Cerebellar nuclear complex (tissue), 1 donor: Measurements from ENCODE around the gene CMSS1.
"Not testable (repeated sequence)": the region's sequence is repeated elsewhere in the genome, so short reads cannot be mapped to it uniquely, and the experiment has no call there.

Source experiments
- DNase-seq, 2 experiments: peaks; one replicate each; lab custom pipeline; 2025; lab: John Stamatoyannopoulos, UW

Gene CMSS1

DNA sequence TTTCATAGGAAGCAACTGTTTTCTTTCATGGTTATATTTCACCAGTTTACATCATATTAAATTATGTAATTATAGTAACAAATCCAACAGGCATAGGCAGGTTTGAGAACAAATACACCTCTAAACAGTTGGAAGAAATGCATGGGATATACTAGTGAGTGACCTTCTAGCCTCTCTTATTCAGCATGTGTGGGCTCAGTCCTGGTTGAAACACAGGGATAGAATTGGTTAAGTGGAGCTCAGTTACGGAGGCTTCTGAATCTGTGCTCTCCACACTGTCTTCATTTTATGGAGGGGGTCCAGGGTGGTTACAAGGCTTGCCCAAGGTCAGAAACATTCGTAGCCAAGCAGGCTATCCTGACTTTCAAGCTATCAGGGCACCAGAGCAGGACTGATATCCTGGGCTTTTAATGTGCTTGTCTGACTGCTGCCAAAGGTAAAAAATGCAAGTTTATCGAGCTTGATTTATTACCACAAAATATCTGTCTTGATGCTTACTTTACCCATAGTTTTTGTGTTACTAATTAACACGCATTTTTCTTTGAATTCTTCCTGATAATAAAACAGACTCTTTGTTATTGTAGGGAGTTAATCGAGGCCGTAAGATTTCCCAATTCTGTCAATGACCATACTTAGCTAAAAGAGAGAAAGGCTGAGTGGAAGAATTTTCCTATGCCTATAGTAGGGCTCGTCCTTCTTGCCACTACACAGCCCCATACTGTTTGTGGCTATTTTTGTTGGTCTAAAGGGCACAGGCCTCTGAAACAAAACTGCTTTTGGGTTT is 207.1 kb downstream of the CMSS1 start:
- DNase-seq = no peak

DNA sequence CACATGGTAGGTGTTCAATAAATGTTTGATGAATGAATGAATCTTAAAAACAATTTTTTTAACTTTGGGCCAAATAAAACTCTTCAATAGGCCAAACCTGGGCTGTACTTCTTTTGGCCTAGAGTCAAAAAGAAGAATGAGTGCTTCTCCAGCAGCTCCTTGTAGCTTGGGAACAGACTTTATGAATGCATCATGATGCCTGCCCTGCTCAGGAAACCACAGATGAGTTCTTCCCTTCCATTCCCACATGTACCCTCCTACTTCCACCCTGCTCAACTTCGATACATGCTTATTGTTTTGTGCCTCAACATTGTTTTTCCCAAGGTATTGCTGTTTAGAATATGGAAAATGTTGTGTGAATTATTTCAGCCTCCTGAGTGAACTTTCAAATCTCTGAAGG is 209.7 kb downstream of the CMSS1 start:
- no peak for DNase-seq

DNA sequence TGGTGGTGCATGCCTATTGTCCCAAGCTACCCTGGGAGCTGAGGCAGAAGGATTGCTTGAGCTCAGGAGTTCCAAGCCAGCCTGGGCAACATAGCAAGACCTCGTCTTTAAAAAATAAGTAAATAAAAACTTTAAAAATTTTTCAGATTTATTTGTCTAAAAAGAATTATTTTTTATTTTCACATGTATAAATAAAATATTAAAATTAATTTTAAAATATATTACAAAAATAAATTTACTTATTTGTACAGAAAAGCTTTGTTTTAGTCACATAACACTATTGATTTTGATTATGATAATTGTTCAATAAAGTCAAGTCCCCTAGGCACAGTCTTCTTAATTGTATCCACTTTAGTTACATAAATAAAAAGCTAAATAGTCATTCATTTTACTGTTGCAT is 211.4 kb downstream of the CMSS1 start:
- DNase-seq = no peak

DNA sequence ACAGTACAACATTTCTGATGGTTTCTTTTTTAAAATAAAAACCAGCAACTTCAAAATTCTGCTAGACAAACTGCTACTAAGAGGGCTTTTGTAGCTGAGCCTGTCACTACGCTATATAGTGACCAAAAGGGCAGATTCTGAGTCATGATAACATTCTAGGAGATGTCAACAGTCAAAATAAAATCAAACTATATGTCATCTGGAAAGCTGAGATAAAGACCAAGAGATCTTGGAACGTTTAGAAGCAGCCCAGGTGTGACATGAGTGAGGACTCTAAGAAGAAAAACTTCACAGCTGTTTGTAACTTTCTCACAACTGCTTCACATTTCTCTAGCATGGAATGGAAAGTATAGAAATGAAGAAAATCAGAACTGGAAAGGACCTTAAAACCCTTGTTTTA is 212.0 kb downstream of the CMSS1 start:
- no peak for DNase-seq

DNA sequence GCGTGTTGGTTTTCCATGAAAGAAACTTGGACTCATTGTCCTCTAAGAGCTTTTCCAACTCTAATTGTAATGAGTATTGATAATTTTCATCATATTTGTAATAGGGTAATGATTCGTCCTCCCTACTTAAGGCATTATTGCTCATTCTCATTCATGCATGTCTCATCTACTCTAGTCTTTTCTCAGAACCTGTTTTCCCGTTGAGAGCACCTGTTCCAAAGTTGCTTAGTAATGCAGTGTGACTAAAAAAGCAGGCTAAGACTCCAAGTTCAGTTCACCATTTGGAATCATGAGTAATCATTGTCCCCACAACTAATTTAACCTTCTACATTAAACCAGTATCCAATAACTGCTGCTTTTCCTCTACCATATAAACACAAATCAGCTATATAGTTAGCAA is 212.7 kb downstream of the CMSS1 start:
- no peak for DNase-seq

DNA sequence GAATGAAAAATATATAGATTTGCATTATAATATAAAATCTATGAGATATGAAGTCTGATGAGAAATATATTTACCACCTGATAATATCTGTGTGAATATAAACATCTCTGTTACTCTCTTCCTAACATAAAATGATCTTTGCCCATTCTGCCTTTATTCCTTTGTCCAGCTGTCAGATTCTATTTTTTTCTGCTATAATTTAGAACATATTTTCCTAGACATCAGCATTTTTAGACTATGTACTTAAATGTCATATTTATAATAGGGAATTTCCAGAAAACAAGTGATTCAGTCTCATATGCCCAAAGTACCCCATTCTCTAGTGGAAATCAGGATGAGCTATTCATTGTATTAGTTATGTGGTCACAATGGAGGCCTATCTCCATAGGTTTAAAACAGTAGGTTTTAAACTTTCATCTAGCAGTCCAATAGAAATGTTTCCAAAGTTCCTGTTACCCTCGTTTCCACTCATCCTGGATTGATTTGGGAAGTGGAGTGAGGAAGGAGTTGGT is 213.3 kb downstream of the CMSS1 start:
- no peak for DNase-seq

DNA sequence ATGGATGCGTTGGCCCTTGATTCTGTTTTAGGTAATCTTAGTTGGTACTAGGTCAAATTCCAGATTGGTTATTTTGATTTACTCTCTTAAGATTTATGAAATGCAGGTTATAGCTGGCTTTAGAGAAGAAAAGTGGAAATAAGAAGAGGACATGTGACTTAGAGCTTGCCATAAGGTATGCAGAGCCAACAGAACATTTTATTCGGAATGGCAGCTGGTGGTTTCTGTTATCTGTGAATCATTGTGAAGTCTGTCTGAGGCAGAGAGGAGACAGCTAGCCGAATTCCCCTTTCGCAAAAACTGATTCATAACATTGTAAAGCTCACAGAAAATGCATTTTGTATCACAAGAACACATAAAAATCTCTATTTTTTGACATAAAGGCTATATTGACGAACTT is 214.6 kb downstream of the CMSS1 start:
- no peak for DNase-seq

DNA sequence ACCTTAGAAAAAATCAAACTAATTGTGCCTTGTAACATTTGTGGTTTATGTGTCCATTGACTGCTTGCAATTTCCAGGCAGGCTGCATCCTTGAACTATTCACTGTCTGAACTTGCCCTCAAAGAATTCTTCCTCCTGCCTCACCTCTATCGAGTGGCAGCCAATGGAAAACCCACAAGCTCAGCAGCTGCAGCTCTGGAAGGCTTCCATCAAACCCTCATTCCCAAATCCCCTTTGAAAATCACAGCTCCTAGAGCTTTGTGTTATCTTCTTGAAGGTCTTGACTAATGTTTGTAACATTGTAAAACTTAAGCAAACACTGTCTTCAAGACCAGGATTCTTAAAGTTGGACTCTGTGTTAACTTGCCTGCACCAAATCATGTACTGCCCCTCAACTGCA is 215.5 kb downstream of the CMSS1 start:
- DNase-seq = no peak

DNA sequence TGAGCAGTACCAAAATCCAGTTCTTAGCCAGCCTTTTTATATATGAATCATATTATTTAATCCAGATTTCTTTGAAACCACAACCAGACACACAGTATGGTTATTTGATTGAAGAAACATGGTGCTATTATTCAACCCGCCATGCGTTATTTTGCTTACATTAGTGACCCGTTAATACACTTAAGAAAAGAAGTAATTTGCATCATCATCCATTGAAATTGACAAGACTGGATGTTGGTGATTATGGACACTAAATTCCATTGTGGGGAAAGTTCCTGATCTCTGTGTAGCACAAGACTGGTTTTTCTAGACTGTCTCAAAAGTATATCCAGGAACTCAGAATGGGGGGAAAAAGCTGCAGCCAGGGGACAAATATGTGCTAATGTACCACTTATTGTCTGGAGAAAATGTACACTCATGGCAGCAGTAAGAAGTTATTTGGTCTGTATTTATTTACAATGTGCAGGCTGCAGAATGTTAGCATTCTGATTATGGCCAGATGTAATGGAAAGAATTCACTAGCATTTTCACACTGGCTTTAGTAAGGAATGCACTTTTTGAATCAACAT is 216.3 kb downstream of the CMSS1 start:
- DNase-seq = no peak

DNA sequence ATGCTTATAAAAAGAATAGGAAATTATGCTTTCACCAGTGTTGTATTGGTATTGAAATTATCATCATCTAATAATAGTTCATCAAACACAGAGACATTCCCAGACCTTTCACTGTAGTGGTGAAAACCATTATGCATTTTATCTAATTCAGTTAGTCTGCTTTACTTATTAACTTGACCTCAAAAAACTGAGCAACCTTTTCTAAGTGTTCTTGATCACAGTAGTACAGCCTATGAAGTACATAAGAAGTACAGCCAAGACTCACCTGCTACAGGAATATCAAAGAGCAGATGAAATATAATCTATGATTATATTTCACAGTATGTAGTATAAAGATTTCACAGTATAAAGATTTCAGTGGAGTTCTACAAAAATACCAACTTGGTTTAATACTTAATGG is 221.4 kb downstream of the CMSS1 start:
- DNase-seq = no peak

DNA sequence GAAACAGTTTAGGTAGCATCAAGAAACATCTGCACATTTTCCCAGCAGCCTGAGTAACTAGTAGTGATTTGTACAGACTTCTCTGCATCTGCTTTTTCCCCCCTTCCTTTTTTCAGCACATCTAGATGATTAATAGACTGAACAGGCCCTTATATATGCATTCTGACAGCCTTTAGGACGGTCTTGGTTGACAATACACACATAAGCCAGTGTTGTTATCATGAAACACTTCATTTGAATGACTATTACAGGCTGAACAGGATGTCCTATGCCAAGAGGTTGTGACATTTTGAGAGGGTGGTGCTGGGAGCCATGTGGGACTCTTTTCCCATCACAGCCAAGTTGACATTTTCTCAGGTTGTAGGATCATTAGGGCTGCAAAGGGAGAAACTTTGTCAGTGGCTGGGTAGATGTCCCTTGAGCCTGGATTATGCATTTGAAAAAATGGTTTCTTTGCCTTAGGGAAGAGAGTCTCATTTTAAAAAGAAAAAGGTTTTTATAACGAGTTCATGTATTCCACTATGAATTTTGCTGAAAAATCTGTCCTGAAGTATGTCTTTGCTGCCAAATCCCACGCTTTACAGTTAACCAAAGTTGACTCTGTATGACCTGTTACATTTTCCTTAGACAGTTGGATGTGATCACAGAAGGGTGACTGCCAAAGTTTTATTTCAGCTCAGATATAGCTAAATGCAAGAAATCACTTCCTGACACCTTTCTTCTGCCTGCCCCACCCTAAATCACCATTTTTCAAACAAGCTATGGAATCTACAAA is 223.0 kb downstream of the CMSS1 start:
- DNase-seq = no peak

DNA sequence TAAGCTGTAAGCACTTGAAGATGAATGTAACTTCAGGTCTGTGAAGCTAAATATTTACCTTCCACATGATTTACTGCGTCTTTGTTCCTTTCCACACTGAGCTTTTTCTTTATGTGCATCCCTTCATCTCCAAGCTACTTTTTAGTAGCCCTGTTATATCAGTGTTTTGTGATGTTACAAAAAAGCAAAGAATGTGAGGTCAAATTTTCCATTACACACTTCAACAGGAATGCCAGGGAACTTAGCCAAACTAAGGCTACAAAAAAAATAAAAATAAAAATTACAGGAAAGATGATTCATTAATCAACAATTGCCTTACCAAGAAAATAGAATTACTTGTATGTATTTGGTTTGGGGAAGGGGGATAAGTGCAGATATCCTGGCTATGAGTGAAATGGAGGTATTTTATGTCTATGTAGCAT is 223.7 kb downstream of the CMSS1 start:
- DNase-seq = no peak

DNA sequence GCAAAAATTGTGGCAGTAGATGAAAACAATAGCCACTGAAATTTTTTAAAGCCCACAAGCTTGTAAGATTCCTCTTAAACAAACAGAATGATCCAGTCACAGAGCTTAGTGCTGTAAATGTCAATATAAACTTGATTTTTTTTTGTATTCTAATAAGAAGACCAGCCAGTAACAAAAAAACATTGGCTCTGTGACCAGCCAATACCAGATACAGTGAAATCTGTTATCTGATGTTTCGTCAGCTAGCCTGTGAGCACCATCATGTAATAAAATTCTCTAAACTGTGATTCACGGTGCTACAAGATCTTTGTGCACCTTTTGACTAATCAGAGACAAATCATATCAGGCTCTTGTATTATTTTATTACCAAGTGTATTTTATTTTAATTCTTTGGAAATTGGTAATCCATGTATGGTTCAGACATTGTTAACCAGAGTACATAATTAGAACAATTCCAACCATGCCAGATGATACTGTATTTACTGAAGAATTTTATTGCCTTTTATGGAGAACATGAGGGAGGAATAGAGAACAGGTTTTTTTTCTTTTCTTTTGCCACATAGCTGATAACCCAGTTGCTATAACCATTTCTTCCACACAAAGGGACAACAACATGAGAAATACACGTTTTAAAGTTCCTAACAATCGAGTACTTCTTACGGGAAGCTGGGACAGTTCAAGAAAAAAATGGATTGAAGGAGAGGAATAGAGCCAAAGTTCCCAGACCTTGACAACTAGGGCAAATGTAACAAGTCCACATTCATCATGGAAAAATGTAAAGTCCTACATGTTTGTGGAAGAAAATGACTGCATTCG is 224.7 kb downstream of the CMSS1 start:
- DNase-seq = no peak

DNA sequence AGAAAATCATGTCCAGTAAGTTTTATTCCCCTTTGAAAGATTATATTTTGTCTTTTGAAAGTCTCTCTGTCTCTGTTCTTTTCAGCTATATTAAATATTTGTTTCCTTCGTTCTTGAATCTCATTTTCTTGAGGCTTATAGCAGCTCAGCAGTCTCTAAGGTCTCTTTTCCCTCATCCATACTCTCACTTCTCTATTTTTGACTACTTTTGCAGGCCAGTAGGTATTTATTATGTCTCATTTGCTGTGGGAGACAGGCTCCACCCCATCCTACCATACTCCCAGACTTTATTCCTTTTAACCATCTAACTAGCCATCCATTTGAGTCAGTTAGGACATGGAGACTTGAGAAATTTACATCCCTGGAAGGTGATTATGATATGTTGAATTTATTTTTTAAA is 225.6 kb downstream of the CMSS1 start:
- DNase-seq = no peak

DNA sequence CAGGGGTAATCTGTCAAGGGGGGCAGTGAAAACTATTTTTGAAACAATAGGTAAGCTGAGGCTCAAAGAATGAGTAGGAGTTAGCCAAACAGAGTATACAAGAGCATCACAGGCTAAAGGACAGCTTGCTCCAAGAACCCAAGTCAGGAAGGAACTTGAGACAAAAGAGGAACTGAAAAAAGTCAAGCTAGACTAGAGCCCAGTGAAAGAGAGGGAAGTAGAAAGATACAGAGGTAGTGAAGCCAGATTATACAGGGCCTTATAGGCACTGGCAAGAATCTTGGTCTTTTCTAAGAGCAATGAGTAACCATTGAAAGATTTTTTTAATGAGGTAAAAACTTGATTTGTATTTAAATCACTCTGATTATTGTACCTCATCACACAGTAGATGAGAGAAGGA is 226.7 kb downstream of the CMSS1 start:
- DNase-seq = no peak

DNA sequence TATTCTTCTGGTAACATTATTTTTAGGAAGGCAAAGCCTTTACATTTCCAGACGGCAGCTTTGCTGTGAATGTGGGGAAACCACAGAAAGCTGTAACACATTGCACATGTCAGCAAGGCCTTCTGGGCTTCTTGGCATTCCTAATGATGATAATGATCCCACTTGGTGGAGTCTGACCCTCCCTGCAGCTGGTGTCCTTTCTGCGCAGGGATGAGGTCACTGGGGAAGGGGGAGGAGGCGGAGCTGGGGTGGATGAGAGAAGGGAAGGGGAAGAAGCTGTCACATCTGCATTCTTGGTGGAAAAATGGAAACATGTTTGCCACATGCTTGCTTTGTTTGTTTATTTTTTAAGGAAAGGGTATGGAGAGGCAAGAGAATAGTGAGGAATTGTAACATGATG is 228.0 kb downstream of the CMSS1 start:
- DNase-seq = no peak

DNA sequence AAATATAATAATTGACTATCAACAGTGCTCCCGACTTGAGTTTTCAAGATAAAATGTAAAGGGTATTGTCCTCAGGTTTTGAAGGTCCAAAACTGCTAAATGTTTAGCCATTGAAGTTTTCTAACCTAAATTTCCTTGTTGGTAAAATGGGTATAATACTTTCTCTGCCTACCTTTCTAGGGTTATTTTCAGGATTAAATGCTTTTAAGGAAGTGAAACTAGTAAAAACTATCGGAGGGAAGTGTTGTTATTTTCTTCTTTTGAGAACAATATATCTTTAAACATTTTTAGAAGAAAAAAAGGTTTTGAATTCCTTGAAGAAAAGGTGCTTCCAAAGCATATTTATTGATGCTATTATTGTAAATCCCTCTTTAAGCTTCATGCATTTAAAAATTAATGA is 229.3 kb downstream of the CMSS1 start:
- DNase-seq = no peak

DNA sequence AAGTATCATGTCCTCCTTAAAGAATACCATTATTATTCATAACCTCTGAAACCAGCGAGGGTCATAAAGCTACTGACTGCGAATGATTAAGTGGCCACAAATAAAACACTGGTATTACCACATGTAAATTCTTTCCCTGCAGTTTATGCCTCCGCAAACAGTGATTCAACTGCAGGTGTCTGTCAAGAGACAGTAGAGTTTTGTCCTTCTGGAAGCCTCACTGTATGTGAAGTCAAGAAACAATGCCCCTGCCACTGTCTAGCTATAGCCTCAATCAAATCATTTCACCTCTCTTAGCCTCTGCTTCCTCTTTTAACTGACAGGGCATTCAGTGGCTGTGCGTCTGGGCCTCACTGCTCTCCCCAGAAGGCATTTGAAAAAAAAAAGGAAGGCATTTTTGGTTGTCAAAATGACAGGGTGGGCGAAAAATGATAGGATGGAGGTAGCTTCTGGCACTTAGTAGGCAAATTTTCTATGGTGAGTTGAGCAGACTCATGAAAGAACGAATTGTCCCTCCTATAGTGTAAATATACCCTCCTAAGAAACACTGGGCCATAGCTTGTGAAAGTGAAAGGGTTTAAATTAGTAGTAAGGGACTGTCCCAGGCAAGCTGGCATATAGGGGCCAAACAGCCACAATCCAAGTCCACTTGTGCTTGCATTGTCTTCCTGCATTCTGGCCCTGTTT is 229.9 kb downstream of the CMSS1 start:
- no peak for DNase-seq

DNA sequence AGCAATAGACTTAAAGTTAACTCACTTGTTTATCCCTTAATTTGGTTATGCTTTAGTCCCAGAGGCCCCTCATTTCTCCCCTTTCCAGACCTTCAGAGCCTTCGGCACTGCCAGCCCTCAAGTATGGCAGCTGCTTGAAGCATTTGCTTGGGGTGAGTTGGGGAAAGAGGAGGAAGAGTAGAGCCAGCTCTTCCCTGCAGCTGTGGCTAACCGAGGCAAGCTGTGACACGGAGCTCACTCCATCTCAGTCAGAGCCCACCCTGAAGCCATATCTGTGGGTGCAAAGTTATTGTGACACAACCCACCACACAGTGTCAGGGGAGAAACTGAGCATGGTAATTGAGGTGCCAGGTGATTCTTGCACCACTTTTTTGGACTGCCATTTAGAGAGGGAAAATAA is 230.6 kb downstream of the CMSS1 start:
- no peak for DNase-seq

DNA sequence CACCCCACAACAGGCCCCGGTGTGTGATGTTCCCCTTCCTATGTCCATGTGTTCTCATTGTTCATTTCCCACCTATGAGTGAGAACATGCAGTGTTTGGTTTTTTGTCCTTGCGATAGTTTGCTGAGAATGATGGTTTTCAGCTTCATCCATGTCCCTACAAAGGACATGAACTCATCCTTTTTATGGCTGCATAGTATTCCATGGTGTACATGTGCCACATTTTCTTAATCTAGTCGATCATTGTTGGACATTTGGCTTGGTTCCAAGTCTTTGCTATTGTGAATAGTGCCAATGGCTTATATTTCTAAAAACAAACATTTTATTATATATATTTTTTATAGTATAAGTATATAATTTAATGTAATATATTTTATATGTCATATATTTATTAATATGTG is 233.9 kb downstream of the CMSS1 start:
- not testable (repeated sequence) for DNase-seq

DNA sequence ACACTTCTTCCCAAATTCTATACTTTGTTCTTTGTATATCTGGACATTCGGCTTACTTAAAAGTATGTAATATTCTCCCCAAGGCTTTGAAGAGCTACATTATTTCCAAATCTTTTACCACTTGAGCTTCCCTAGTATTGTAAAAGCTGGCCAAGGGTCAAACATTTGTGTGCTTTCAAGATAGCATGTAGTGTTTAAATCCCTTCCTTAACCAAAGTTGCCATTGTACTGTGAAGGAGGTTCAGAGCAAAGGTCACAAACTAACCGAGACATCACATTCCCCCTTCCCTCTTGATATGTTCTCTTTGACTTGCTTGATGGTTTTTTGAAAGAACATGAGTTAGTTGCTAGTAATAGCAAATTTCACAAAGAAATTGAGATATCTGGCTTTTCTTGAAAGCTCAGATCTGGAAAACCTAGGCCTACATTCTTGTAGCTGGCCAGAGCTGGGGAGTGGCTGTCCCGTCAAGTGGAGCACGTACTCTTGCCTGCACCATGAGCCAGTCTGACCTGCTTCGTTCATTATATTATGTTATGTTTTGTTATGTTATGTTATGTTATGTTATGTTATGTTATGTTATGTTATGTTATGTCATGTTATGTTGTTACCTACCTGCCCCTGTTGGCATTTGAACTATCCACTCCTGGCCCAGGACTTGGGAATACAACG is 236.4 kb downstream of the CMSS1 start:
- no peak for DNase-seq
